HG03139 (cell line): ENCODE data around the gene HLA-B.
A peak's percentile ranks its signal among the peaks of the same experiment; 100 is the strongest.
"Not testable (repeated sequence)": the region's sequence is repeated elsewhere in the genome, so short reads cannot be mapped to it uniquely, and the experiment has no call there.

ENCODE experiments used
- ATAC-seq: cut with Tn5 transposase; IDR thresholded peaks from one replicate; pipeline ENCODE4 v1.9.1; 2021; ENCODE audit not compliant: unreplicated experiment

Gene HLA-B

GRCh38 chr6:31356946-31357466 lies at the start of gene HLA-B:
Gene HLA-B, minus strand, starts transcription at chr6:31357179. Its CDS starts 21 bp downstream, at chr6:31357158.
- peak; percentile 77 for ATAC-seq

GRCh38 chr6:31405996-31406395 lies 49.0 kb upstream of the HLA-B start:
- no peak for ATAC-seq

- not testable (repeated sequence) for ATAC-seq
These were observed 47.0 kb upstream of the HLA-B start for GRCh38 chr6:31404061-31404364.

- ATAC-seq, result no peak
These were observed 46.5 kb upstream of the HLA-B start, which contains the start of gene MICA for GRCh38 chr6:31403283-31404060. Gene MICA, plus strand, starts transcription at chr6:31403595. Its CDS starts 38 bp downstream, at chr6:31403633.

- ATAC-seq, result no peak
These were observed 45.6 kb upstream of the HLA-B start for GRCh38 chr6:31402324-31403282.

- ATAC-seq, result no peak
These were observed 44.4 kb upstream of the HLA-B start for GRCh38 chr6:31401403-31401802.

GRCh38 chr6:31400467-31401289 lies 43.7 kb upstream of the HLA-B start:
- no peak for ATAC-seq

GRCh38 chr6:31399589-31400466 lies 42.8 kb upstream of the HLA-B start:
- ATAC-seq, result no peak

- no peak for ATAC-seq
These were observed 41.0 kb upstream of the HLA-B start for GRCh38 chr6:31397901-31398525.

GRCh38 chr6:31397153-31397499 lies 40.1 kb upstream of the HLA-B start:
- not testable (repeated sequence) for ATAC-seq

GRCh38 chr6:31396422-31397152 lies 39.6 kb upstream of the HLA-B start:
- no peak for ATAC-seq

- no peak for ATAC-seq
These were observed 38.9 kb upstream of the HLA-B start for GRCh38 chr6:31395832-31396231.

GRCh38 chr6:31394381-31394780 lies 37.4 kb upstream of the HLA-B start:
- no peak for ATAC-seq

- no peak for ATAC-seq
These were observed 37.0 kb upstream of the HLA-B start for GRCh38 chr6:31393932-31394331.

- not testable (repeated sequence) for ATAC-seq
These were observed 32.8 kb upstream of the HLA-B start for GRCh38 chr6:31389802-31390132.

GRCh38 chr6:31388916-31389801 lies 32.2 kb upstream of the HLA-B start:
- ATAC-seq, result not testable (repeated sequence)

GRCh38 chr6:31386977-31387376 lies 30.0 kb upstream of the HLA-B start:
- ATAC-seq, result no peak

GRCh38 chr6:31386099-31386498 lies 29.1 kb upstream of the HLA-B start:
- no peak for ATAC-seq
